Fibroblast of the aortic adventitia (primary cell): ENCODE data around the gene CREB5. TPM values are rescaled to one million over a fixed set of nuclear protein-coding genes. Genes with fewer than 3 reads are reported as not detected.

ENCODE experiments used
- DNase-seq: peaks from one replicate; pipeline ENCODE4 v3.0.0-alpha.2; 2010; ENCODE audit warnings: low read depth
- H3K4me3 ChIP-seq: 2 replicates; pipeline ENCODE4 v1.5.1; 2011; ENCODE audit warnings: low read depth, mild to moderate bottlenecking, control low read depth, low read length, moderate library complexity
- CTCF ChIP-seq: IDR thresholded peaks from 2 replicates; pipeline ENCODE4 v1.5.1; 2011; ENCODE audit warnings: mild to moderate bottlenecking, low read length, control low read depth, inconsistent platforms; ENCODE audit not compliant: insufficient read depth
- total RNA-seq: library from RNA; depleted of rRNA; stranded (reverse); fragments of >200 nt; gene quantifications from 2 replicates; pipeline ENCODE4 v1.2.3, GENCODE V29; 2012; ENCODE audit warnings: low replicate concordance

CREB5 gene
- total RNA-seq, 1 donor, result 5.2 TPM

GRCh38 chr7:28749638-28750037 lies 337.3 kb downstream of the CREB5 start:
- DNase-seq, result peak; percentile 67
- H3K4me3 ChIP-seq, result no peak overlapping the region
- no peak for TF ChIP-seq CTCF

GRCh38 chr7:28750981-28751380 lies 338.7 kb downstream of the CREB5 start:
- H3K4me3 ChIP-seq, result no peak overlapping the region
- DNase-seq, result no peak
- TF ChIP-seq CTCF, result no peak

DNA sequence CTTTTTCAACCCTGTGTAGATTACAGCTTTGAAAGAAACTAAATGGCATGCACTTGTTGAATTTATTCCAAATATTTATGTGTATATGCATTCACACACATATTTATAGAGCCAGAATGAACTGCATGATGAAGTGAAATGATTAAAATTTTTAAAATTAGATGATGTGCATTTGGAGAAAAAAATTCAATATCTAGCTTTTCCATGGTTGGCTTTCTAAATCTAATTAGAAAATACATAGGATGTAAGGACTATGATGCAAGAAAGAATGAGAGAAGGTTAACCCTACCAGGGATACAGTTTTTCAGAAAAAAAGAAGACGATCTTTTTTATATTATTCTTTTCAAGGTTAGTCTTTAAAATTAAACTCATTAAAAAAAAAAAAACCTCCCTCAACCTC lies 341.3 kb downstream of the CREB5 start:
- H3K4me3 ChIP-seq, result no peak overlapping the region
- no peak for TF ChIP-seq CTCF
- no peak for DNase-seq

DNA sequence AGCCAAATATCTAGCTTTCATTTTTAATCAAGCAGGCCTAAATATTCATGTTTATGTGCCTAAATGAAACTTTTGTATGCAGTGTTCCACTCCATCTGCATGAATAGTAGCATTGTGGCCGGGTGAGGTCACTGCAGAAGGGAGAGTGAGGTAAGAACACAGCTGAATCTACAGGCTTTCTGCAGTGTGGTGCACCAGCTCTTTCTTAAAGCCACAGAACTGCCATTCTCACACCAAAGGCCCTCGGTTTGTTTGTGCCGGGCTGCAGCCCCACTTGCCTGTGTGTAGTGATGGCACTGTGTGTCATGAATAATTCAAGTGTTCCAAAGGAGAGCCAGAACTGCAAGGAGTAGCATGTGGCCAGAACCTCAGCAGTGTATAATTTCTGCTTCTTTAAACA lies 341.7 kb downstream of the CREB5 start:
- H3K4me3 ChIP-seq, result no peak overlapping the region
- peak; percentile 37 for TF ChIP-seq CTCF
- peak; percentile 45 for DNase-seq

DNA sequence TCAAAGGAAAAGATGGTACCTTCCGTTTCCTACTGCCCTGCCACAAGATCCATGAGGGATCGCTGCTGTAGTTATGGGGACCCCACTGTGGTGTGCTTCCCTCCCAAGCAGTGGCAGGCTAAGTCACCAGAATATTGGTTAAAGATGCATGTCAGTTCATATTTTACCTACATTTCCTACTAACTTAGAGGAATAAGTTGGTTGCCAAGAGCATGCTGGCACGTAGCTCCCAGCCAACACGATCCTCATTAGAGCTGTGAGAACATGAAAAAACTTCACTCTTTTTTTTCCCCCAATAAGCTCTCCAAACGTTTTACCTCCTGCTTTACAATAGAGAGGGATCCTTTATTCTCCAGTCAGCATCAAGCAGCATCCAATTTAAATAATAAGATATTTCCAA lies 342.1 kb downstream of the CREB5 start:
- no peak for TF ChIP-seq CTCF
- H3K4me3 ChIP-seq, result no peak overlapping the region
- no peak for DNase-seq

- TF ChIP-seq CTCF, result no peak
- DNase-seq, result peak; percentile 90
- no peak overlapping the region for H3K4me3 ChIP-seq
These were observed 342.9 kb downstream of the CREB5 start for GRCh38 chr7:28755255-28755654.

GRCh38 chr7:28758186-28758585 lies 345.9 kb downstream of the CREB5 start:
- H3K4me3 ChIP-seq, result no peak overlapping the region
- TF ChIP-seq CTCF, result no peak
- DNase-seq, result no peak
